Measurements from ENCODE around the gene PSMB5. TPM values are rescaled to one million over a fixed set of nuclear protein-coding genes. Genes with fewer than 3 reads are reported as not detected.
A peak's percentile ranks its signal among the peaks of the same experiment; 100 is the strongest.

The PSMB5 gene
- total RNA-seq, 1 donor from 2014 or later: 129 TPM

- DNase-seq (no peak), ATAC-seq (ENCODE audit: poor library complexity) (no peak)
- intact Hi-C loops (cut with DNase I): no loop called here
Measured at GRCh38 chr14:23063601-23064000, 28.9 kb upstream of the PSMB5 start.

GRCh38 chr14:23062002-23062401 is 27.3 kb upstream of the PSMB5 start:
- ATAC-seq (ENCODE audit: poor library complexity) (peak; percentile 19), DNase-seq (peak; percentile 61)
- intact Hi-C loops (cut with DNase I): no loop called here

- DNase-seq (no peak), ATAC-seq (ENCODE audit: poor library complexity) (no peak)
- intact Hi-C loops (cut with DNase I): no loop called here
Measured at GRCh38 chr14:23060536-23061260, 26.0 kb upstream of the PSMB5 start.

GRCh38 chr14:23058654-23059504 is 24.2 kb upstream of the PSMB5 start:
- DNase-seq (no peak), ATAC-seq (ENCODE audit: poor library complexity) (no peak)
- intact Hi-C loops (cut with DNase I): loop anchor here (2.0 kb wide), 1 partner anchor 72 kb away; no protein-coding TSS in a partner anchor

- peak; percentile 86 for ATAC-seq (ENCODE audit: poor library complexity)
Measured at GRCh38 chr14:23057757-23058653, 23.3 kb upstream of the PSMB5 start.

GRCh38 chr14:23056956-23057756 is 22.5 kb upstream of the PSMB5 start, which contains the start of gene CDH24:
Gene CDH24 (minus strand): TSS chr14:23057520. CDS start chr14:23055733, 1,787 bp downstream.
- ATAC-seq (ENCODE audit: poor library complexity) (peak; percentile 63), DNase-seq (peak; percentile 77)
- intact Hi-C loops (cut with DNase I): no loop called here

More at GRCh38 chr14:23057757-23058653, 23.3 kb upstream of the PSMB5 start:
- intact Hi-C loops (cut with DNase I): loop anchor here (2.0 kb wide), 1 partner anchor 71 kb away; no protein-coding TSS in a partner anchor
- peak; percentile 90 for DNase-seq

- DNase-seq: peak; percentile 72
- peak; percentile 56 for ATAC-seq (ENCODE audit: poor library complexity)
- intact Hi-C loops (cut with DNase I): no loop called here
Measured at GRCh38 chr14:23056145-23056955, 21.6 kb upstream of the PSMB5 start.

- intact Hi-C loops (cut with DNase I): no loop called here
- no peak for ATAC-seq (ENCODE audit: poor library complexity)
- peak; percentile 58 for DNase-seq
Measured at GRCh38 chr14:23055621-23056144, 21.0 kb upstream of the PSMB5 start.

GRCh38 chr14:23055147-23055550 is 20.4 kb upstream of the PSMB5 start:
- ATAC-seq (ENCODE audit: poor library complexity): no peak
- intact Hi-C loops (cut with DNase I): no loop called here
- DNase-seq: no peak

- intact Hi-C loops (cut with DNase I): no loop called here
- ATAC-seq (ENCODE audit: poor library complexity) (no peak), DNase-seq (no peak)
Measured at GRCh38 chr14:23054000-23054811, 19.5 kb upstream of the PSMB5 start.

- intact Hi-C loops (cut with DNase I): no loop called here
- DNase-seq: no peak
- no peak for ATAC-seq (ENCODE audit: poor library complexity)
Measured at GRCh38 chr14:23053426-23053825, 18.7 kb upstream of the PSMB5 start.

- ATAC-seq (ENCODE audit: poor library complexity): no peak
- DNase-seq: no peak
- intact Hi-C loops (cut with DNase I): no loop called here
Measured at GRCh38 chr14:23052671-23053070, 18.0 kb upstream of the PSMB5 start.

- DNase-seq (no peak), ATAC-seq (ENCODE audit: poor library complexity) (peak; percentile 37)
- intact Hi-C loops (cut with DNase I): no loop called here
Measured at GRCh38 chr14:23052182-23052623, 17.5 kb upstream of the PSMB5 start.

- DNase-seq: no peak
- no peak for ATAC-seq (ENCODE audit: poor library complexity)
- intact Hi-C loops (cut with DNase I): no loop called here
Measured at GRCh38 chr14:23051141-23052057, 16.7 kb upstream of the PSMB5 start.

- no peak for DNase-seq
- no peak for ATAC-seq (ENCODE audit: poor library complexity)
- intact Hi-C loops (cut with DNase I): no loop called here
Measured at GRCh38 chr14:23049011-23049410, 14.3 kb upstream of the PSMB5 start.

All from Right ventricle myocardium superior (tissue), 1 donor.